ENCODE data around the gene SEZ6L2. TPM values are rescaled to one million over a fixed set of nuclear protein-coding genes. Genes with fewer than 3 reads are reported as not detected.
"Not testable (repeated sequence)": the region's sequence is repeated elsewhere in the genome, so short reads cannot be mapped to it uniquely, and the experiment has no call there.

Gene SEZ6L2
- total and polyA plus RNA-seq, 2 experiments from 2014 or later: 18.0 to 71.9 TPM

DNA sequence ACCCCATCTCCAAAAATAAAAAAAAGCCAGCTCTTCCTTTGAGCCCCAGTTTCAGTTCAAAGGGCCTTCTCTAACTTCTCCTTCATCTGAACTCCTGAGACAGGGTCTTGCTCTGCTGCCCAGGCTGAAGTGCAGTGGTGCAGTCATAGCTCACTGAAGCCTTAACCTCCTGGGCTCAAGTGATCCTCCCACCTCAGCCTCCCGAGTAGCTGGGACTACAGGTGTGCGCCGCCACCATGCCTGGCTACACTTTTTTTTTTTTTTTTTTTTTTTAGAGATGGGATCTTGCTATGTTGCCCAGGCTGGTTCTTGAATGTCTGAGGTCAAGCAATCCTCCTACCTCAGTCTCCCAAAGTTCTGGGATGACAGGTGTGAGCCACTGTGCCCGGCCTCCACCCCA is 66.1 kb downstream of the SEZ6L2 start:
- not testable (repeated sequence) for H3K4me3 ChIP-seq; H3F3A ChIP-seq (replicated peaks; ENCODE audit: low read depth); ATAC-seq; H3K4me2 ChIP-seq; H3K4me3 Mint-ChIP-seq; H3K4me1 ChIP-seq (ENCODE audit: insufficient read depth); H3K79me2 ChIP-seq (replicated peaks; ENCODE audit: insufficient read depth); H3K36me3 Mint-ChIP-seq (ENCODE audit: low read depth); H2AFZ ChIP-seq; H3K9me3 Mint-ChIP-seq; H3K36me3 ChIP-seq (ENCODE audit: insufficient read depth); H3K4me1 Mint-ChIP-seq; H3K27ac Mint-ChIP-seq; H3K27me3 Mint-ChIP-seq (ENCODE audit: insufficient read depth, low read depth, poor library complexity); H3K27me3 ChIP-seq (ENCODE audit: insufficient read depth); DNase-seq (ENCODE audit: low spot score); H4K20me1 ChIP-seq (replicated peaks; ENCODE audit: insufficient read depth); H3K27ac ChIP-seq (ENCODE audit: low read depth); H3K9me2 ChIP-seq (ENCODE audit: insufficient read depth)

DNA sequence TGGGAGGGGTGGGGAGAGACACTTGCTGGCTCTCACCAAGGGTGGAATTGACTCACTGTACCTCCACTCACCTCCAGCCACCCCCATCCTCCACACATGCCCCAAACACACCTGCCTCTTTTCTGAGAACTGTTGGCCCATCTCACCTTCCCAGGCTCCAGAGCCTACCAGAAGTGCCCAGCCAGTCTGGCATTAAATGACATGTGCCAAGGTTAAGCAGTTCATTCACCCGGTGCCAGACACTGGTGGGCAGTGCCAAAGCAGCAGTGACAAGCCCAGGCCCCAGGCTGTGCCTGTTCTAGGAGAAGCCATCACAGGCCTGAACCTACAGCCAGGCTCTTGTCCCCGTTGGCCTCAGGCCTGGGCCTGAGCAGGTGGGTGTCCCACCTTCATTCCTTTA is 67.9 kb downstream of the SEZ6L2 start:
- Mint-ChIP-seq H3K27ac (no peak overlapping the region), H3K27me3 (ENCODE audit: insufficient read depth, low read depth, poor library complexity) (peaks cover 2% of the 10 kb centered on the region), H3K4me1 (peaks cover 3% of the 10 kb centered on the region; the same call in 1 of the 3 replicates), H3K9me3 (no peaks in the 10 kb centered on the region), H3K4me3 (no peak overlapping the region), H3K36me3 (ENCODE audit: low read depth) (no peaks in the 10 kb centered on the region)
- no peak for ATAC-seq
- TF ChIP-seq EZH2 (IDR thresholded peaks at IDR 0.05; ENCODE audit: low read depth, unreplicated experiment) (no peak), POLR2AphosphoS5 (IDR thresholded peaks at IDR 0.05; ENCODE audit: low read depth) (no peak), JUNB (IDR thresholded peaks at IDR 0.05; ENCODE audit: unreplicated experiment) (no peak), ZNF114 (CRISPR knock-in tag; IDR thresholded peaks at IDR 0.05) (no peak), REST (IDR thresholded peaks at IDR 0.05; ENCODE audit: unreplicated experiment) (no peak), CREB1 (CRISPR knock-in tag; IDR thresholded peaks at IDR 0.05; ENCODE audit: low read depth) (no peak)
- Histone ChIP-seq H3K4me1 (ENCODE audit: insufficient read depth) (no peaks in the 10 kb centered on the region), H3K27ac (ENCODE audit: low read depth) (no peak overlapping the region), H3K27me3 (ENCODE audit: insufficient read depth) (no peaks in the 10 kb centered on the region), H3K79me2 (replicated peaks; ENCODE audit: insufficient read depth) (no peaks in the 10 kb centered on the region), H2AFZ (no peak overlapping the region), H3K4me3 (no peak overlapping the region), H3F3A (replicated peaks; ENCODE audit: low read depth) (no peaks in the 10 kb centered on the region; the same call in 1 of the 2 replicates), H4K20me1 (replicated peaks; ENCODE audit: insufficient read depth) (no peaks in the 10 kb centered on the region), H3K4me2 (no peak overlapping the region), H3K9me2 (ENCODE audit: insufficient read depth) (no peaks in the 10 kb centered on the region), H3K36me3 (ENCODE audit: insufficient read depth) (no peaks in the 10 kb centered on the region)
- DNase-seq (ENCODE audit: low spot score): no peak

DNA sequence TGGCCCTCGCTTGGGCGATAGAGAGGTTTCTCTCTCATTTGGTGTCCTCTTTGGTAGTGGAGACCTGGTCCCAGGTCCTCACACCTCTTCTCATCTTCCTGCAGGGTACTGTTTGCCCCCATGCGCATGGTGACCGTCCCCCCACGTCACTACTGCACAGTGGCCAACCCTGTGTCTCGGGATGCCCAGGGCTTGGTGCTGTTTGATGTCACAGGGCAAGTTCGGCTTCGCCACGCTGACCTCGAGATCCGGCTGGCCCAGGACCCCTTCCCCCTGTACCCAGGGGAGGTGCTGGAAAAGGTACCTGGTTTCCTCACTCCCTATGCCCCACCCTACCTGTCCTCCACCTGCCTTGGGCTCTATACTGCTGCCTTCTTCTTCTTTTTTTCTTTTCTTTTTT is 68.6 kb downstream of the SEZ6L2 start:
- ATAC-seq (no peak), DNase-seq (ENCODE audit: low spot score) (no peak)
- Histone ChIP-seq H2AFZ (no peak overlapping the region), H3K4me2 (no peak overlapping the region), H4K20me1 (replicated peaks; ENCODE audit: insufficient read depth) (no peaks in the 10 kb centered on the region), H3K4me1 (ENCODE audit: insufficient read depth) (no peaks in the 10 kb centered on the region; the same call in 1 of the 2 replicates), H3K9me2 (ENCODE audit: insufficient read depth) (no peaks in the 10 kb centered on the region), H3K79me2 (replicated peaks; ENCODE audit: insufficient read depth) (no peaks in the 10 kb centered on the region), H3K27ac (ENCODE audit: low read depth) (no peak overlapping the region), H3K4me3 (no peak overlapping the region), H3F3A (replicated peaks; ENCODE audit: low read depth) (no peaks in the 10 kb centered on the region; the same call in 1 of the 2 replicates), H3K27me3 (ENCODE audit: insufficient read depth) (no peaks in the 10 kb centered on the region), H3K36me3 (ENCODE audit: insufficient read depth) (no peaks in the 10 kb centered on the region)
- peaks cover 3% of the 10 kb centered on the region for H3K4me1 Mint-ChIP-seq
- no peaks in the 10 kb centered on the region for H3K36me3 Mint-ChIP-seq (ENCODE audit: low read depth)
- no peak overlapping the region for H3K27ac Mint-ChIP-seq
- peaks cover 2% of the 10 kb centered on the region for H3K27me3 Mint-ChIP-seq (ENCODE audit: insufficient read depth, low read depth, poor library complexity)
- no peaks in the 10 kb centered on the region for H3K9me3 Mint-ChIP-seq
- H3K4me3 Mint-ChIP-seq: no peak overlapping the region; the same call in 2 of the 3 replicates
- TF ChIP-seq POLR2AphosphoS5 (IDR thresholded peaks at IDR 0.05; ENCODE audit: low read depth): no peak
- TF ChIP-seq ZNF331 (CRISPR knock-in tag; IDR thresholded peaks at IDR 0.05; ENCODE audit: low read depth): no peak
- no peak for TF ChIP-seq EZH2 (IDR thresholded peaks at IDR 0.05; ENCODE audit: low read depth, unreplicated experiment)
- TF ChIP-seq ETS1 (IDR thresholded peaks at IDR 0.05): no peak
- no peak for TF ChIP-seq NANOG (IDR thresholded peaks at IDR 0.05; ENCODE audit: borderline replicate concordance)

Data from GM23338 (cell line).